GM12878 (cell line): ENCODE data around the gene NPSR1. TPM values are rescaled to one million over a fixed set of nuclear protein-coding genes. Genes with fewer than 3 reads are reported as not detected.

Experiments used
- ATAC-seq: fragments of 200-7000 bp; cut with Tn5 transposase; 3 replicates; pipeline ENCODE4 v1.9.1; 2020; ENCODE audit warnings: mild to moderate bottlenecking, moderate library complexity
- BruUV-seq: library from RNA; stranded (reverse); fragments of 400-500 nt; replicated peaks from 2 replicates; lab custom pipeline; 2021; lab: Mats Ljungman, UMichigan
- CTCF ChIA-PET: fragments of 300-600 bp; sonication (Branson Sonifier 250); formaldehyde crosslinking; extraction: SDS; loops from one replicate; lab custom pipeline; 2021; ENCODE audit warnings: inconsistent platforms; lab: Yijun Ruan, JAX
- POLR2A ChIA-PET: fragments of 350-600 bp; formaldehyde crosslinking; extraction: SDS; loops from one replicate; lab custom pipeline; 2021; ENCODE audit warnings: inconsistent platforms; lab: Charles Lee
- RAD21 ChIA-PET: fragments of 300-600 bp; sonication (Branson Sonifier 250); formaldehyde crosslinking; loops from one replicate; lab custom pipeline; 2023; ENCODE audit warnings: antibody characterized with exemption; ENCODE audit not compliant: unreplicated experiment; lab: Charles Lee
- SMC1A ChIA-PET: fragments of 300-600 bp; sonication (Branson Sonifier 250); formaldehyde crosslinking; loops from one replicate; lab custom pipeline; 2023; ENCODE audit not compliant: unreplicated experiment, uncharacterized antibody; lab: Charles Lee
- DNase-seq: peaks from one replicate; pipeline ENCODE4 v3.0.0-alpha.2; 2011; ENCODE audit warnings: low read depth, low spot score
- FAIRE-seq: peaks from 3 replicates; lab custom pipeline; 2011; peaks lifted over from hg19 to GRCh38; lab: Jason Lieb, UNC
- H2AFZ ChIP-seq: 2 replicates; pipeline ENCODE4 v1.6.0; 2011; ENCODE audit warnings: low read depth, low read length, control low read depth; ENCODE audit not compliant: control insufficient read depth
- H3K27ac ChIP-seq: 2 replicates; pipeline ENCODE4 v1.5.1; 2011; ENCODE audit warnings: control low read depth; ENCODE audit not compliant: control insufficient read depth, insufficient read depth
- H3K27me3 ChIP-seq, 2 experiments: replicated peaks in 1 of 2; 2 replicates each; pipeline versions ENCODE4 v1.6.0 to v1.6.1; 2011; ENCODE audit warnings: low read length in 1 of 2; ENCODE audit not compliant: control insufficient read depth in 2 of 2, insufficient read depth in 2 of 2
- H3K36me3 ChIP-seq, 2 experiments: 2 replicates each; pipeline ENCODE4 v1.5.1; 2011; ENCODE audit warnings: low read length in 1 of 2; ENCODE audit not compliant: control insufficient read depth in 2 of 2, insufficient read depth in 2 of 2
- H3K4me1 ChIP-seq: 2 replicates; pipeline ENCODE4 v1.6.1; 2011; ENCODE audit warnings: mild to moderate bottlenecking, low read length, moderate library complexity, mixed read lengths; ENCODE audit not compliant: control insufficient read depth, insufficient read depth
- H3K4me2 ChIP-seq: 2 replicates; pipeline ENCODE4 v1.6.0; 2011; ENCODE audit warnings: control low read depth; ENCODE audit not compliant: control insufficient read depth, insufficient read depth
- H3K4me3 ChIP-seq: fragments of 200-600 bp; sonication (generic); 2 replicates; pipeline ENCODE4 v1.5.1; 2016
- H3K79me2 ChIP-seq: 2 replicates; pipeline ENCODE4 v1.6.0; 2011; ENCODE audit warnings: low read length; ENCODE audit not compliant: control insufficient read depth, insufficient read depth
- H3K9ac ChIP-seq: 2 replicates; pipeline ENCODE4 v1.8.0; 2011; ENCODE audit warnings: low read length, control low read depth, mixed read lengths; ENCODE audit not compliant: control insufficient read depth, insufficient read depth
- H3K9me3 ChIP-seq: replicated peaks from 3 replicates; pipeline ENCODE4 v1.5.1; 2011; ENCODE audit warnings: mild to moderate bottlenecking, low read length; ENCODE audit not compliant: control insufficient read depth, insufficient read depth
- H4K20me1 ChIP-seq: 2 replicates; pipeline ENCODE4 v1.6.0; 2011; ENCODE audit not compliant: control insufficient read depth, insufficient read depth
- ASH2L ChIP-seq: fragments of 300-600, 200-600 bp; sonication (generic); IDR thresholded peaks from 2 replicates; pipeline ENCODE4 v1.6.1; 2017; ENCODE audit warnings: low read depth, mild to moderate bottlenecking, borderline replicate concordance
- BACH1 ChIP-seq: fragments of 450-650 bp; IDR thresholded peaks from 2 replicates; pipeline ENCODE4 v1.6.1; 2017; ENCODE audit warnings: mild to moderate bottlenecking, borderline replicate concordance
- GABPA ChIP-seq: IDR thresholded peaks from 2 replicates; pipeline ENCODE4 v1.6.1; 2014; ENCODE audit warnings: antibody characterized with exemption, low read depth, mild to moderate bottlenecking, inconsistent platforms
- HDAC2 ChIP-seq: fragments of 200-600 bp; sonication (generic); IDR thresholded peaks from 2 replicates; pipeline ENCODE4 v1.6.1; 2017
- HDAC6 ChIP-seq: fragments of 200-600 bp; sonication (generic); IDR thresholded peaks from one replicate; pipeline ENCODE4 v1.8.0; 2017; ENCODE audit warnings: antibody characterized with exemption; ENCODE audit not compliant: unreplicated experiment
- JUNB ChIP-seq: IDR thresholded peaks from 2 replicates; pipeline ENCODE4 v1.6.1; 2016; ENCODE audit warnings: antibody characterized with exemption, mild to moderate bottlenecking
- KAT2A ChIP-seq: conservative IDR thresholded peaks from 2 replicates; pipeline ENCODE4 v1.6.1; 2011; ENCODE audit warnings: low read depth, low read length; ENCODE audit not compliant: control insufficient read depth
- NBN ChIP-seq: fragments of 450-650 bp; IDR thresholded peaks from 2 replicates; pipeline ENCODE4 v1.6.1; 2016
- NFIC ChIP-seq: IDR thresholded peaks from 2 replicates; pipeline ENCODE4 v1.6.1; 2012; ENCODE audit warnings: low read depth, mild to moderate bottlenecking, inconsistent platforms, low read length, moderate library complexity
- NR2C1 ChIP-seq: fragments of 450-650 bp; IDR thresholded peaks from 2 replicates; pipeline ENCODE4 v1.6.1; 2017; ENCODE audit warnings: antibody characterized with exemption, mild to moderate bottlenecking, moderate library complexity
- POLR2AphosphoS2 ChIP-seq: IDR thresholded peaks from 2 replicates; pipeline ENCODE4 v1.6.1; 2011; ENCODE audit warnings: low read depth, mild to moderate bottlenecking, low read length, improper control_type of control experiment, moderate library complexity
- SMAD5 ChIP-seq: IDR thresholded peaks from 2 replicates; pipeline ENCODE4 v1.6.1; 2016; ENCODE audit warnings: antibody characterized with exemption, low read depth
- SPI1 ChIP-seq: IDR thresholded peaks from 2 replicates; pipeline ENCODE4 v1.6.1; 2011; ENCODE audit warnings: low read depth, mild to moderate bottlenecking, low read length, moderate library complexity, borderline replicate concordance; ENCODE audit not compliant: insufficient read depth
- ZNF24 ChIP-seq: fragments of 450-650 bp; IDR thresholded peaks from 2 replicates; pipeline ENCODE4 v1.6.1; 2017; ENCODE audit warnings: antibody characterized with exemption, mild to moderate bottlenecking
- WGBS: methylation state at CpG from one replicate; pipeline ENCODE4 v1.1.6; 2016; ENCODE audit warnings: low lambda C conversion rate; ENCODE audit not compliant: insufficient replicate concordance, insufficient coverage; ENCODE audit errors: missing lambda C conversion rate; 5-methylcytosine and 5-hydroxymethylcytosine counted together
- in situ Hi-C: fragments of 300-500 bp; cut with MboI; formaldehyde crosslinking; loops from 9 replicates; pipeline ENCODE4 v1.14.3; 2018; ENCODE audit warnings: mixed read lengths
- intact Hi-C: fragments of 100-400 bp; cut with micrococcal nuclease; formaldehyde crosslinking; loops from one replicate; pipeline ENCODE4 v1.14.2; 2022; ENCODE audit not compliant: unreplicated experiment
- polyA plus RNA-seq, 11 experiments: library from polyadenylated mRNA; depleted of rRNA in 4 of 11; unstranded in 6 of 11; stranded (reverse) in 5 of 11; fragments of >200 nt; fragmentation: Nextera tagmentation in 4 of 11; fragmentation: Illumina TruSeq in 1 of 11; extraction: Ambion mirVana in 4 of 11; extraction: Trizol in 1 of 11; gene quantifications; 1 replicate in 1 of 11; 2 replicates in 10 of 11; pipeline versions ENCODE4 v1.2.1 to v1.2.3, GENCODE V29; 2011 to 2016; ENCODE audit warnings: inconsistent platforms in 2 of 11, missing spikeins in 2 of 11, low read depth in 1 of 11
- total RNA-seq, 4 experiments: library from RNA; depleted of rRNA in 3 of 4; stranded (reverse); fragments of >200 nt in 3 of 4; fragmentation: Illumina TruSeq in 1 of 4; extraction: Trizol in 1 of 4; gene quantifications; 2 replicates each; pipeline versions ENCODE4 v1.2.1 to v1.2.3, GENCODE V29; 2013 to 2021
- TF ChIP-seq, protein P1 (sequence below): IDR thresholded peaks from 2 replicates; pipeline ENCODE4 v1.6.1; 2011; ENCODE audit warnings: borderline replicate concordance, low read depth, mild to moderate bottlenecking, moderate library complexity, mixed read lengths, low read length; ENCODE audit not compliant: insufficient read depth; ENCODE audit errors: extremely low read length
- TF ChIP-seq, protein P2 (sequence below): IDR thresholded peaks from 2 replicates; pipeline ENCODE4 v1.6.1; 2012; ENCODE audit warnings: low read length, inconsistent platforms

The NPSR1 gene
- total and polyA plus RNA-seq, 10 of the 15 experiments (the other 5 are each of a cell fraction or from before 2014, with no cell fraction given), result 0.20 TPM; not detected in 9

- Histone ChIP-seq H3K4me3 (no peak overlapping the region), H3K4me1 (no peaks in the 10 kb centered on the region), H3K27ac (no peak overlapping the region), H3K9ac (no peak overlapping the region), H3K36me3 (no peaks in the 10 kb centered on the region), H3K9me3 (no peaks in the 10 kb centered on the region; the same call in 2 of the 3 replicates), H3K79me2 (no peaks in the 10 kb centered on the region), H3K4me2 (no peak overlapping the region), H4K20me1 (no peaks in the 10 kb centered on the region), H2AFZ (no peak overlapping the region), H3K27me3 (no peaks in the 10 kb centered on the region)
- intact Hi-C loops, result no loop called here
- POLR2A ChIA-PET, result no interaction called here
- no TSS peak for BruUV-seq
- CTCF ChIA-PET, result interaction anchor here (1.0 to 1.3 kb wide), 3 partner anchors 15 to 65 kb away, joined by 3 to 5 read pairs (median 3); no protein-coding TSS in a partner anchor
- in situ Hi-C loops, result no loop called here
- FAIRE-seq (no peak), ATAC-seq (peak; percentile 20; the same call in 1 of the 3 replicates), DNase-seq (no peak)
- RAD21 ChIA-PET, result interaction anchor here (1.4 to 2.6 kb wide), 2 partner anchors 11 to 17 kb away, joined by 3 to 8 read pairs; no protein-coding TSS in a partner anchor
- SMC1A ChIA-PET, result interaction anchor here (0.8 to 14.2 kb wide), 5 partner anchors 10 to 33 kb away, joined by 3 to 220 read pairs (median 4); no protein-coding TSS in a partner anchor
- WGBS, result 58% methylated on average over 5 of the region's 5 CpGs
- TF ChIP-seq, protein P1, sequence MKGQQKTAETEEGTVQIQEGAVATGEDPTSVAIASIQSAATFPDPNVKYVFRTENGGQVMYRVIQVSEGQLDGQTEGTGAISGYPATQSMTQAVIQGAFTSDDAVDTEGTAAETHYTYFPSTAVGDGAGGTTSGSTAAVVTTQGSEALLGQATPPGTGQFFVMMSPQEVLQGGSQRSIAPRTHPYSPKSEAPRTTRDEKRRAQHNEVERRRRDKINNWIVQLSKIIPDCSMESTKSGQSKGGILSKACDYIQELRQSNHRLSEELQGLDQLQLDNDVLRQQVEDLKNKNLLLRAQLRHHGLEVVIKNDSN, result no peak
- no peak for TF ChIP-seq NBN
- TF ChIP-seq NR2C1, result no peak
- no peak for TF ChIP-seq SMAD5
- no peak for TF ChIP-seq NFIC
- no peak for TF ChIP-seq ASH2L
- TF ChIP-seq BACH1, result no peak
- no peak for TF ChIP-seq KAT2A
- no peak for TF ChIP-seq SPI1
- TF ChIP-seq GABPA, result no peak
- TF ChIP-seq HDAC2, result no peak
- TF ChIP-seq, protein P2, sequence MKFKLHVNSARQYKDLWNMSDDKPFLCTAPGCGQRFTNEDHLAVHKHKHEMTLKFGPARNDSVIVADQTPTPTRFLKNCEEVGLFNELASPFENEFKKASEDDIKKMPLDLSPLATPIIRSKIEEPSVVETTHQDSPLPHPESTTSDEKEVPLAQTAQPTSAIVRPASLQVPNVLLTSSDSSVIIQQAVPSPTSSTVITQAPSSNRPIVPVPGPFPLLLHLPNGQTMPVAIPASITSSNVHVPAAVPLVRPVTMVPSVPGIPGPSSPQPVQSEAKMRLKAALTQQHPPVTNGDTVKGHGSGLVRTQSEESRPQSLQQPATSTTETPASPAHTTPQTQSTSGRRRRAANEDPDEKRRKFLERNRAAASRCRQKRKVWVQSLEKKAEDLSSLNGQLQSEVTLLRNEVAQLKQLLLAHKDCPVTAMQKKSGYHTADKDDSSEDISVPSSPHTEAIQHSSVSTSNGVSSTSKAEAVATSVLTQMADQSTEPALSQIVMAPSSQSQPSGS, result no peak
- TF ChIP-seq POLR2AphosphoS2, result no peak
- no peak for TF ChIP-seq JUNB
- TF ChIP-seq HDAC6, result no peak
- TF ChIP-seq ZNF24, result no peak
These were observed 81.8 kb downstream of the NPSR1 start for GRCh38 chr7:34739651-34740300.
